Mucosa of descending colon (tissue), 3 donors: ENCODE measurements around the gene MED20. TPM values are rescaled to one million over a fixed set of nuclear protein-coding genes. Genes with fewer than 3 reads are reported as not detected.

Source experiments
- ATAC-seq: fragments of 200-7000 bp; cut with Tn5 transposase; one replicate; pipeline ENCODE4 v1.9.1; 2020; ENCODE audit warnings: mild to moderate bottlenecking, moderate library complexity
- DNase-seq, 3 donors: peaks; one replicate each; pipeline ENCODE4 v3.0.0-alpha.2; 2020
- H3K36me3 ChIP-seq: fragments of 200-600 bp; one replicate; pipeline ENCODE4 v1.8.0; 2021; ENCODE audit warnings: low read depth, mild to moderate bottlenecking
- H3K4me1 ChIP-seq: fragments of 200-600 bp; one replicate; pipeline ENCODE4 v1.8.0; 2021; ENCODE audit warnings: low read depth, mild to moderate bottlenecking
- H3K4me3 ChIP-seq: fragments of 200-600 bp; one replicate; pipeline ENCODE4 v1.8.0; 2021; ENCODE audit warnings: mild to moderate bottlenecking
- H3K9me3 ChIP-seq: fragments of 200-600 bp; one replicate; pipeline ENCODE4 v1.8.0; 2021; ENCODE audit warnings: mild to moderate bottlenecking
- CTCF ChIP-seq: fragments of 200-600 bp; IDR thresholded peaks from one replicate; pipeline ENCODE4 v1.8.0; 2022; ENCODE audit warnings: antibody characterized with exemption, mild to moderate bottlenecking
- intact Hi-C, 2 donors: fragments of 100-400 bp; cut with DNase I in 1 of 2; cut with micrococcal nuclease in 1 of 2; formaldehyde crosslinking; loops; one replicate each; pipeline versions ENCODE4 v1.11.0 to v1.11.1; 2022; cut with DNase I, micrococcal nuclease
- total RNA-seq, 3 donors: library from RNA; stranded (reverse); fragmentation: NEBNext Ultra II Directional in 2 of 3; extraction: Animal tissue kit (Norgen Biotek cat#: 25700) in 2 of 3; gene quantifications; one replicate each; pipeline versions ENCODE4 v1.2.1 to v1.2.4, GENCODE V29; 2021 to 2023
- donor health status: DM: no; HTN: no; CAD: no; lungs with moderate emphysema.
- donor health status: DM: no; HTN: no; CAD: no.
- donor health status: DM: no; HTN: yes; CAD: no.

Gene MED20
- total RNA-seq, 3 donors from 2014 or later: 15.5 to 21.2 (median 18.6) TPM

DNA sequence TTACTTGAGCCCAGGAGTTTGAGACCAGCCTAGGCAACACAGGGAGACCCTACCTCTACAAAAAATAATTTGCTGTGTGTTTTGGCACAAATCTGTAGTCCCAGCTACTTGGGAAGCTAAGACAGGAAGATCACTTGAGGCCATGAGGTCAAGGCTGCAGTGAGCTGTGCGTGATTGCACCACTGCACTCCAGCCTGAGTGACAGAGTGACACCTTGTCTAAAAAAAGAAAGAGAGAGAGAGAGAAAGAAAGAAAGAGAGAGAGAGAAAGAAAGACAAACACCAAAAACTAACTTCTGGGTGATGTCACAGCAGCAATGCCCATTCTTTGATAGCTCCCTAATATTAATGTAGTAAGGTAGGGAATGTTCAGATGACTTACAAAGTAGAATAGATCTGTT lies 46.2 kb downstream of the MED20 start:
- Histone ChIP-seq H3K4me1 (no peaks in the 10 kb centered on the region), H3K4me3 (no peak overlapping the region), H3K36me3 (no peaks in the 10 kb centered on the region), H3K9me3 (no peaks in the 10 kb centered on the region)
- TF ChIP-seq CTCF: no peak
- DNase-seq: no peak
- no peak for ATAC-seq
- intact Hi-C loops: no loop called here

DNA sequence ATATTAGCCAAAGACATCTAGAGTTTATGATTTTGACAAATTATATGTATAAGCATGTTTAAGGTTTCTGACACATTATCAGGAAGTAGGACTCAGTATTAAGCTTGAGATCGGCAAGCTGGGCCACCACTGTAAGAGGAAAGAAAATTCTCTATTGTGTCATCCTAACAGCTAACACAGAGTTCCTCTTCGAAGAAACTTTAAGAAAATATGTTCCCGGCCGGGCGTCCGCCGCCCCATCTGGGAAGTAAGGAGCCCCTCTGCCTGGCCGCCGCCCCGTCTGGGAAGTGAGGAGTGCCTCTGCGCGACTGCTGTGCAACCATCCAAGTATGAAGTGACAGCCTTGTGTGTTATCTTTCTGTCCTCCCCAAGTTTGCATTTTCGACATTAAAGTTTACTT lies 48.8 kb downstream of the MED20 start:
- intact Hi-C loops: no loop called here
- TF ChIP-seq CTCF: no peak
- Histone ChIP-seq H3K9me3 (no peaks in the 10 kb centered on the region), H3K36me3 (no peaks in the 10 kb centered on the region), H3K4me3 (no peak overlapping the region), H3K4me1 (no peaks in the 10 kb centered on the region)
- DNase-seq: no peak
- no peak for ATAC-seq

DNA sequence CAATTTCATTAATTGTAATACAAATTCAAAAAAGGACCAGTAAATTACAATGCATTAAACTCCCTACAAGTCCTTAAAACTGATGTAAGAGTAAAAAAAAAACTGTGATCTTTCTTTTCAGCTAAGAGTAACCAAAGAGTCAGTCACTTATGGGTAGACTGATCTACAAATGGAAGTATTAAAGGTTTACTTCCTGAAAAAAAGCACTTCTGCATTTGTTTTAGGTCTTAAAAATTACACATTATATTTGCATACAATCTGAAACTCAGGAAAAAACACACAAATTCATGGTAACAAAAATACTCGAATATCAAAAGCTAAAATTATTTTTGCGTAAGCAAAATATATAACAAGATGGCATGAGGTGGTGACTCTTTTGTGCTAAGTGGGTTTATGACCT lies 49.2 kb downstream of the MED20 start:
- ATAC-seq (no peak), DNase-seq (no peak)
- Histone ChIP-seq H3K4me3 (no peak overlapping the region), H3K4me1 (no peaks in the 10 kb centered on the region), H3K9me3 (no peaks in the 10 kb centered on the region), H3K36me3 (no peaks in the 10 kb centered on the region)
- intact Hi-C loops: no loop called here
- TF ChIP-seq CTCF: no peak

- DNase-seq (no peak), ATAC-seq (no peak)
- Histone ChIP-seq H3K9me3 (no peaks in the 10 kb centered on the region), H3K4me3 (no peak overlapping the region), H3K36me3 (no peaks in the 10 kb centered on the region), H3K4me1 (no peaks in the 10 kb centered on the region)
- no peak for TF ChIP-seq CTCF
- intact Hi-C loops: no loop called here
Observed at GRCh38 chr6:41859356-41859755, 61.6 kb downstream of the MED20 start.

- no peaks in the 10 kb centered on the region for H3K36me3 ChIP-seq
- H3K9me3 ChIP-seq: no peaks in the 10 kb centered on the region
- intact Hi-C loops: no loop called here
- no peaks in the 10 kb centered on the region for H3K4me1 ChIP-seq
- no peak for DNase-seq
- no peak for TF ChIP-seq CTCF
- no peak overlapping the region for H3K4me3 ChIP-seq
- ATAC-seq: no peak
Observed at GRCh38 chr6:41858703-41859102, 62.2 kb downstream of the MED20 start.

Other genes starting within 250 kb of the MED20 start
- 10 to 100 TPM; 35.2 to 44.5 (median 40.2) TPM for gene TFEB, start 185.5 kb downstream of the MED20 start, total RNA-seq
- not detected for gene PGC, start 173.7 kb downstream of the MED20 start, total RNA-seq
- 1 to 10 TPM; 3.6 to 7.9 (median 4.6) TPM for gene FRS3, start 141.2 kb downstream of the MED20 start, total RNA-seq
- 1 to 10 TPM; 2.7 to 6.7 (median 6.1) TPM for gene PRICKLE4, start 140.4 kb downstream of the MED20 start, total RNA-seq
- gene TOMM6, start 133.4 kb downstream of the MED20 start, total RNA-seq: 100 to 1,000 TPM in 1 of 3 donors, 10 to 100 TPM in 2; 96.9 to 116 (median 96.9) TPM
- 1 to 10 TPM; 2.8 to 3.7 (median 3.2) TPM for gene USP49, start 25.8 kb downstream of the MED20 start, total RNA-seq
- gene BYSL, start 360 bp upstream of the MED20 start, total RNA-seq: 10 to 100 TPM in 2 of 3 donors, 1 to 10 TPM in 1; 7.5 to 10.5 (median 10.2) TPM
- gene CCND3, start 20.7 kb upstream of the MED20 start, total RNA-seq: 10 to 100 TPM; 51.2 to 69.1 (median 60.0) TPM
- 10 to 100 TPM; 22.1 to 35.2 (median 25.0) TPM for gene TAF8, start 129.4 kb upstream of the MED20 start, total RNA-seq
- 10 to 100 TPM; 22.2 to 67.6 (median 57.6) TPM for gene C6orf132, start 221.5 kb upstream of the MED20 start, total RNA-seq